Keratinocyte (primary cell): ENCODE measurements around the gene RBM42. TPM values are rescaled to one million over a fixed set of nuclear protein-coding genes. Genes with fewer than 3 reads are reported as not detected.
"Not testable (repeated sequence)": the region's sequence is repeated elsewhere in the genome, so short reads cannot be mapped to it uniquely, and the experiment has no call there.

ENCODE experiments used
- DNase-seq: peaks from one replicate; pipeline ENCODE4 v3.0.0-alpha.2; 2011; ENCODE audit warnings: low read depth, missing footprints, low spot score
- FAIRE-seq: peaks from 2 replicates; lab custom pipeline; 2011; peaks lifted over from hg19 to GRCh38; lab: Jason Lieb, UNC
- H2AFZ ChIP-seq: 2 replicates; pipeline ENCODE4 v1.6.0; 2012; ENCODE audit warnings: low read length, control low read depth, inconsistent platforms; ENCODE audit not compliant: control insufficient read depth
- H3K27ac ChIP-seq: 2 replicates; pipeline ENCODE4 v1.5.1; 2011; ENCODE audit warnings: low read length; ENCODE audit not compliant: control insufficient read depth, insufficient read depth
- H3K27me3 ChIP-seq: 3 replicates; pipeline ENCODE4 v1.6.0; 2011; ENCODE audit warnings: low read length; ENCODE audit not compliant: control insufficient read depth, insufficient read depth; ENCODE audit errors: extremely low read depth
- H3K36me3 ChIP-seq, 2 experiments: 2 replicates in 1 of 2; 3 replicates in 1 of 2; pipeline ENCODE4 v1.5.1; 2011; ENCODE audit warnings: low read length in 2 of 2, mild to moderate bottlenecking in 1 of 2; ENCODE audit not compliant: control insufficient read depth in 2 of 2, insufficient read depth in 2 of 2; ENCODE audit errors: extremely low read depth in 1 of 2
- H3K4me1 ChIP-seq: 3 replicates; pipeline ENCODE4 v1.5.1; 2011; ENCODE audit warnings: low read length; ENCODE audit not compliant: control insufficient read depth, insufficient read depth; ENCODE audit errors: extremely low read depth
- H3K4me2 ChIP-seq: 3 replicates; pipeline ENCODE4 v1.6.0; 2011; ENCODE audit warnings: low read depth, low read length; ENCODE audit not compliant: control insufficient read depth, insufficient read depth; ENCODE audit errors: extremely low read depth
- H3K4me3 ChIP-seq, 3 experiments: fragments of 200-600 bp in 1 of 3; sonication (generic) in 1 of 3; 2 replicates in 2 of 3; 3 replicates in 1 of 3; pipeline ENCODE4 v1.5.1; 2011 to 2016; ENCODE audit warnings: low read length in 3 of 3, mild to moderate bottlenecking in 3 of 3, control low read depth in 2 of 3, inconsistent platforms in 1 of 3, low read depth in 1 of 3, mixed read lengths in 1 of 3, mixed run types in 1 of 3, moderate library complexity in 1 of 3; ENCODE audit not compliant: control insufficient read depth in 2 of 3, insufficient read depth in 2 of 3; ENCODE audit errors: extremely low read depth in 1 of 3
- H3K79me2 ChIP-seq: 2 replicates; pipeline ENCODE4 v1.6.0; 2012; ENCODE audit warnings: low read length; ENCODE audit not compliant: control insufficient read depth, insufficient read depth
- H3K9ac ChIP-seq: 3 replicates; pipeline ENCODE4 v1.6.0; 2011; ENCODE audit warnings: low read length; ENCODE audit not compliant: control insufficient read depth, insufficient read depth; ENCODE audit errors: extremely low read depth
- H3K9me1 ChIP-seq: 3 replicates; pipeline ENCODE4 v1.6.0; 2011; ENCODE audit warnings: low read length; ENCODE audit not compliant: control insufficient read depth, insufficient read depth; ENCODE audit errors: extremely low read depth
- H3K9me3 ChIP-seq: 2 replicates; pipeline ENCODE4 v1.5.1; 2012; ENCODE audit warnings: low read depth, low read length; ENCODE audit not compliant: control insufficient read depth
- H4K20me1 ChIP-seq: 3 replicates; pipeline ENCODE4 v1.6.0; 2011; ENCODE audit warnings: low read length; ENCODE audit not compliant: control insufficient read depth, insufficient read depth; ENCODE audit errors: extremely low read depth
- EZH2 ChIP-seq: IDR thresholded peaks from one replicate; pipeline ENCODE4 v1.6.1; 2012; ENCODE audit warnings: inconsistent platforms, mild to moderate bottlenecking, low read length, moderate library complexity
- dilution Hi-C: fragments of 300-500 bp; cut with MboI; formaldehyde crosslinking; loops from one replicate; pipeline ENCODE4 v1.7.0; 2020; ENCODE audit warnings: low sequenced_read_pairs; ENCODE audit not compliant: extremely low pct_ligation_motif_present
- polyA plus RNA-seq, 5 experiments: library from polyadenylated mRNA; depleted of rRNA in 3 of 5; stranded (reverse) in 3 of 5; stranded (forward) in 1 of 5; unstranded in 1 of 5; fragments of >200 nt; gene quantifications; 1 replicate in 1 of 5; 2 replicates in 3 of 5; 3 replicates in 1 of 5; pipeline versions ENCODE4 v1.2.1 to v1.2.3, GENCODE V29; 2011 to 2012; ENCODE audit warnings: missing spikeins in 2 of 5, low read depth in 1 of 5, low replicate concordance in 1 of 5
- TF ChIP-seq, protein P1 (sequence below), 3 experiments: IDR thresholded peaks in 1 of 3; conservative IDR thresholded peaks in 1 of 3; optimal IDR thresholded peaks in 1 of 3; 2 replicates in 2 of 3; 3 replicates in 1 of 3; pipeline versions ENCODE3 to v1.5.1; 2011; ENCODE audit warnings: low read length in 3 of 3, mild to moderate bottlenecking in 3 of 3, moderate library complexity in 2 of 3, control low read depth in 1 of 3, inconsistent platforms in 1 of 3; ENCODE audit not compliant: insufficient read depth in 2 of 3; ENCODE audit errors: extremely low read depth in 1 of 3

The RBM42 gene
- polyA plus RNA-seq, 1 donor (not counting 4 experiments of a cell fraction or from before 2014, with no cell fraction given): 29.8 TPM

DNA sequence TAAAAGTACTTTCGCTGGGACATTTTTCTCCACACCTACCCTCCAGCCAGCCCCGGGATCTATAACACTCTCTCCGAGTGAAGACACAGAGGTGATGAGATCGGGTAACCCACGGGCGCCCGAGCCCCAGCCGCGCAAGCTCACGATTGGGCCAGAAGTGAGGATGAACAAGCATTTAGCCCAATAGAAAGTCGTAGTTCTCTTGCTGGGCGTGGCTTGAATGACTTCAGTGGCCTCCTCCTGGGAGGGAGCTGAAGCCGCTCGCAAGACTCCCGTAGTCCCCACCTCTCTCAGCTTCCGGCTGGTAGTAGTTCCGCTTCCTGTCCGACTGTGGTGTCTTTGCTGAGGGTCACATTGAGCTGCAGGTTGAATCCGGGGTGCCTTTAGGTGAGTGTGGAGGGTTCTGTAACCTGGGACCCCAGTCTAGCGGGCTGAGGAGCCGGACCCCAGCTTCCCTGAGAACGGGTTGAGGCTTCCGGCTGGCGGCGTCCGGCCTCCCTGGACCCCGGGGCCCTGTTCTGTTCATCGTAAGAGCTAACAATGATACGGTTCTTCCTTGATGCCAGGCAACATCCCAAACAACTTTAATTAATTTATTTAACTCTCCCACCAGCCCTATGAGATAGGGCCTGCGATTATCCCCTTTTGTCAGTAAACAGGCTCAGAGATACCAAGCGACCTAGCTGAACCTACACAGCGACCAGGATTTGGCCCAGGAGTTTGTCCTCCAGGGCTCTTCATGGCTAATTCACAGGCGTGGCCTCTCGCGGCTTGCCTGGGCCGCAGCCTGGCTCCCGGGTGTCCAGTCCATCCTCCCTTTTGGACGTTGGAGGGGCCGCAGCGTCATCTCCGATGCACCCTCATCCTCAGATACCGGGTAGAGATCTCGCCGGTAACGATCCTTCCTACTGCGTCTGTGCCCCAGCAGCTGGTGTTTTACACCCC lies 19.5 kb downstream of the RBM42 start, which contains the start of gene COX6B1:
TSS of gene COX6B1 (plus strand) at position 307 of the 945 bp plus-strand sequence. CDS start 2,921 bp downstream, outside the sequence.
- H3K9me1 ChIP-seq: no peaks in the 10 kb centered on the region
- H3K9me3 ChIP-seq: no peaks in the 10 kb centered on the region
- FAIRE-seq: peak; percentile 91
- H3K4me3 ChIP-seq: peak within 1 kb of the TSS; percentile 67 to 97 (median 83)
- TF ChIP-seq, protein P1, sequence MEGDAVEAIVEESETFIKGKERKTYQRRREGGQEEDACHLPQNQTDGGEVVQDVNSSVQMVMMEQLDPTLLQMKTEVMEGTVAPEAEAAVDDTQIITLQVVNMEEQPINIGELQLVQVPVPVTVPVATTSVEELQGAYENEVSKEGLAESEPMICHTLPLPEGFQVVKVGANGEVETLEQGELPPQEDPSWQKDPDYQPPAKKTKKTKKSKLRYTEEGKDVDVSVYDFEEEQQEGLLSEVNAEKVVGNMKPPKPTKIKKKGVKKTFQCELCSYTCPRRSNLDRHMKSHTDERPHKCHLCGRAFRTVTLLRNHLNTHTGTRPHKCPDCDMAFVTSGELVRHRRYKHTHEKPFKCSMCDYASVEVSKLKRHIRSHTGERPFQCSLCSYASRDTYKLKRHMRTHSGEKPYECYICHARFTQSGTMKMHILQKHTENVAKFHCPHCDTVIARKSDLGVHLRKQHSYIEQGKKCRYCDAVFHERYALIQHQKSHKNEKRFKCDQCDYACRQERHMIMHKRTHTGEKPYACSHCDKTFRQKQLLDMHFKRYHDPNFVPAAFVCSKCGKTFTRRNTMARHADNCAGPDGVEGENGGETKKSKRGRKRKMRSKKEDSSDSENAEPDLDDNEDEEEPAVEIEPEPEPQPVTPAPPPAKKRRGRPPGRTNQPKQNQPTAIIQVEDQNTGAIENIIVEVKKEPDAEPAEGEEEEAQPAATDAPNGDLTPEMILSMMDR (optimal IDR thresholded peaks at IDR 0.05 in 1 of 3, IDR thresholded peaks at IDR 0.05 in 1 of 3, conservative IDR thresholded peaks at IDR 0.05 in 1 of 3; ENCODE audit: extremely low read depth in 1 of 3, insufficient read depth in 2 of 3, low read length in 3 of 3): no peak
- TF ChIP-seq EZH2: no peak
- peak within 1 kb of the TSS; percentile 98 for H3K4me2 ChIP-seq
- no peaks in the 10 kb centered on the region for H3K27me3 ChIP-seq
- no peaks in the 10 kb centered on the region for H4K20me1 ChIP-seq
- H3K4me1 ChIP-seq: peaks cover 14% of the 10 kb centered on the region
- H3K9ac ChIP-seq: peak within 1 kb of the TSS; percentile 82
- peaks cover 4 to 6% of the 10 kb centered on the region in 2 experiments for H3K36me3 ChIP-seq
- dilution Hi-C loops: no loop called here
- peak within 1 kb of the TSS; percentile 71 for H2AFZ ChIP-seq
- DNase-seq: peak; percentile 78
- peak within 1 kb of the TSS; percentile 77 for H3K27ac ChIP-seq
- peaks cover 29% of the 10 kb centered on the region for H3K79me2 ChIP-seq

DNA sequence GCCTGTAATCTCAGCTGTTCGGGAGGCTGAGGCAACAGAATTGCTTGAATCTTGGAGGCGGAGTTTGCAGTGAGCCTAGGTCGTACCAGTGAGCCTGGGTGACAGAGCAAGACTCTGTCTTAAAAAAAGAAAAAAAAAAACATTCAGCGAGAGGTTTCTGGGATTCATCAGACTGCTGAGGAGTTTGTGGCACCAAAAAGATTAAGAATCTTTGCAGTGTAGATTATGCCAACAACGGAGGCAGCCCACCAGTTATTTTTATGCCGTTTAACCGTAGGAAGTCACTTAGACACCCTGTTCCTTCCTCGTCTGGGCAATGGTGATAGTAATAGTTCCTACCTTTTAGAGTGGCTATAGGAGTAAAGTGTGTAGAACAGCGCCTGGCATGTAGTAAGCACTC lies 21.7 kb downstream of the RBM42 start:
- no peaks in the 10 kb centered on the region for H3K27me3 ChIP-seq
- peaks cover 11 to 12% of the 10 kb centered on the region in 2 experiments for H3K36me3 ChIP-seq

DNA sequence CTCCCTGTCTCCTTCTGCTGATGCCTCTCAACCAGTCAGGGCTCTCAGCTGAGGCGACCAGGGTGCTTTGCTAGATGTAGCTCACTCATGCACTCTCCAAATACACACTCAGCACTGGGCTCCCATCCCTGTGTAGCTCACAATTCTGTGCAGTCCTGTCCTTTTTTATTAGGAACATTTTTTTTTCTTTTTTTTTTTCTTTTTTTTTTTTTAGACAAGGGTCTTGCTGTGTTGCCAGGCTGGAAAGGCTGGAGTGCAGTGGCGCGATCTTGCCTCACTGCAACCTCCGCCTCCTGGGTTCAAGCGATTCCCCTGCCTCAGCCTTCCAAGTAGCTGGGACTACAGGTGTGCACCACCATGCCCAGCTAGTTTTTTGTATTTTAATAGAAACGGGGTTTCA lies 26.0 kb downstream of the RBM42 start:
- DNase-seq, H3K4me3 ChIP-seq, H2AFZ ChIP-seq, H4K20me1 ChIP-seq, H3K4me1 ChIP-seq, H3K9me1 ChIP-seq, H3K27ac ChIP-seq, FAIRE-seq, dilution Hi-C loops, H3K4me2 ChIP-seq, H3K27me3 ChIP-seq, H3K9me3 ChIP-seq, H3K9ac ChIP-seq: not testable (repeated sequence)
- peaks cover 16% of the 10 kb centered on the region for H3K79me2 ChIP-seq
- H3K36me3 ChIP-seq: peaks cover 24 to 26% of the 10 kb centered on the region in 2 experiments

More for the DNA sequence above, 21.7 kb downstream of the RBM42 start:
- dilution Hi-C loops: no loop called here
- H3K9ac ChIP-seq: no peak overlapping the region
- peaks cover 4% of the 10 kb centered on the region for H3K4me1 ChIP-seq
- H2AFZ ChIP-seq: no peak overlapping the region
- H3K79me2 ChIP-seq: peaks cover 32% of the 10 kb centered on the region
- no peaks in the 10 kb centered on the region for H3K9me1 ChIP-seq
- no peaks in the 10 kb centered on the region for H3K9me3 ChIP-seq
- no peak overlapping the region for H3K4me3 ChIP-seq
- H3K27ac ChIP-seq: no peak overlapping the region
- DNase-seq (no peak), FAIRE-seq (no peak)
- H3K4me2 ChIP-seq: no peak overlapping the region
- TF ChIP-seq, protein P1 (optimal IDR thresholded peaks at IDR 0.05 in 1 of 3, IDR thresholded peaks at IDR 0.05 in 1 of 3, conservative IDR thresholded peaks at IDR 0.05 in 1 of 3; ENCODE audit: extremely low read depth in 1 of 3, insufficient read depth in 2 of 3, low read length in 3 of 3): no peak
- TF ChIP-seq EZH2: no peak
- no peaks in the 10 kb centered on the region for H4K20me1 ChIP-seq
